DOHH2 (cell line): ENCODE data around the gene COMMD9.

Source experiments
- H3F3A ChIP-seq: fragments of 200-600 bp; sonication (generic), shearing (Covaris generic); 2 replicates; pipeline ENCODE4 v1.6.0; 2016; ENCODE audit warnings: antibody characterized with exemption, mild to moderate bottlenecking; ENCODE audit not compliant: control insufficient read depth, insufficient read depth
- H3K27ac ChIP-seq: fragments of 200-600 bp; sonication (generic); 2 replicates; pipeline ENCODE4 v1.5.1; 2014; ENCODE audit warnings: low read depth, mild to moderate bottlenecking, low read length, moderate library complexity
- H3K27me3 ChIP-seq: fragments of 200-600 bp; sonication (generic); 2 replicates; pipeline ENCODE4 v1.6.1; 2014; ENCODE audit warnings: mild to moderate bottlenecking, low read length, mixed read lengths; ENCODE audit not compliant: control insufficient read depth
- H3K36me3 ChIP-seq: fragments of 200-600 bp; sonication (generic); 2 replicates; pipeline ENCODE4 v1.6.1; 2014; ENCODE audit warnings: mild to moderate bottlenecking, low read length, moderate library complexity, mixed read lengths; ENCODE audit not compliant: control insufficient read depth
- H3K4me1 ChIP-seq: fragments of 200-600 bp; sonication (generic); 2 replicates; pipeline ENCODE4 v1.6.1; 2014; ENCODE audit warnings: mild to moderate bottlenecking, low read length, mixed read lengths; ENCODE audit not compliant: control insufficient read depth
- H3K4me2 ChIP-seq: fragments of 200-600 bp; sonication (generic); 2 replicates; pipeline ENCODE4 v1.6.0; 2014; ENCODE audit warnings: mild to moderate bottlenecking, low read length, moderate library complexity
- H3K4me3 ChIP-seq: fragments of 200-600 bp; sonication (generic); 2 replicates; pipeline ENCODE4 v1.5.1; 2014; ENCODE audit warnings: mild to moderate bottlenecking, low read length, mixed read lengths
- H3K79me2 ChIP-seq: fragments of 200-600 bp; sonication (generic); 2 replicates; pipeline ENCODE4 v1.6.1; 2014; ENCODE audit warnings: mild to moderate bottlenecking, low read length, mixed read lengths; ENCODE audit not compliant: control insufficient read depth
- H3K9me2 ChIP-seq: fragments of 200-600 bp; sonication (generic); replicated peaks from 2 replicates; pipeline ENCODE4 v1.6.1; 2014; ENCODE audit warnings: mild to moderate bottlenecking, low read length, mixed read lengths; ENCODE audit not compliant: control insufficient read depth
- H3K9me3 ChIP-seq: fragments of 200-600 bp; sonication (generic); 2 replicates; pipeline ENCODE4 v1.6.1; 2014; ENCODE audit warnings: antibody characterized with exemption, low read length, mixed read lengths; ENCODE audit not compliant: control insufficient read depth, insufficient read depth
- H4K20me1 ChIP-seq: fragments of 200-600 bp; sonication (generic); 2 replicates; pipeline ENCODE4 v1.6.0; 2014; ENCODE audit warnings: low read depth, mild to moderate bottlenecking, antibody characterized with exemption, low read length, moderate library complexity; ENCODE audit not compliant: control insufficient read depth, insufficient read depth
- EZH2phosphoT487 ChIP-seq: fragments of 200-600 bp; sonication (generic); IDR thresholded peaks from 2 replicates; pipeline ENCODE4 v1.6.1; 2017; ENCODE audit warnings: borderline replicate concordance, mild to moderate bottlenecking, antibody characterized with exemption, low read length, moderate library complexity, mixed read lengths
- TF ChIP-seq, protein P1 (sequence below): fragments of 200-600 bp; sonication (generic); IDR thresholded peaks from one replicate; pipeline ENCODE4 v1.5.1; 2014; ENCODE audit warnings: antibody characterized with exemption, mild to moderate bottlenecking, low read depth, low read length; ENCODE audit not compliant: poor library complexity, severe bottlenecking

Gene COMMD9

GRCh38 chr11:36229091-36229705 lies 60.0 kb downstream of the COMMD9 start:
- no peak for TF ChIP-seq EZH2phosphoT487
- TF ChIP-seq, protein P1, sequence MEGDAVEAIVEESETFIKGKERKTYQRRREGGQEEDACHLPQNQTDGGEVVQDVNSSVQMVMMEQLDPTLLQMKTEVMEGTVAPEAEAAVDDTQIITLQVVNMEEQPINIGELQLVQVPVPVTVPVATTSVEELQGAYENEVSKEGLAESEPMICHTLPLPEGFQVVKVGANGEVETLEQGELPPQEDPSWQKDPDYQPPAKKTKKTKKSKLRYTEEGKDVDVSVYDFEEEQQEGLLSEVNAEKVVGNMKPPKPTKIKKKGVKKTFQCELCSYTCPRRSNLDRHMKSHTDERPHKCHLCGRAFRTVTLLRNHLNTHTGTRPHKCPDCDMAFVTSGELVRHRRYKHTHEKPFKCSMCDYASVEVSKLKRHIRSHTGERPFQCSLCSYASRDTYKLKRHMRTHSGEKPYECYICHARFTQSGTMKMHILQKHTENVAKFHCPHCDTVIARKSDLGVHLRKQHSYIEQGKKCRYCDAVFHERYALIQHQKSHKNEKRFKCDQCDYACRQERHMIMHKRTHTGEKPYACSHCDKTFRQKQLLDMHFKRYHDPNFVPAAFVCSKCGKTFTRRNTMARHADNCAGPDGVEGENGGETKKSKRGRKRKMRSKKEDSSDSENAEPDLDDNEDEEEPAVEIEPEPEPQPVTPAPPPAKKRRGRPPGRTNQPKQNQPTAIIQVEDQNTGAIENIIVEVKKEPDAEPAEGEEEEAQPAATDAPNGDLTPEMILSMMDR, result no peak
- Histone ChIP-seq H3F3A (no peaks in the 10 kb centered on the region), H3K36me3 (no peaks in the 10 kb centered on the region), H4K20me1 (no peaks in the 10 kb centered on the region), H3K79me2 (no peaks in the 10 kb centered on the region), H3K4me1 (no peaks in the 10 kb centered on the region), H3K27ac (no peak overlapping the region), H3K27me3 (no peaks in the 10 kb centered on the region), H3K9me2 (no peaks in the 10 kb centered on the region), H3K4me2 (no peak overlapping the region), H3K4me3 (no peak overlapping the region), H3K9me3 (no peaks in the 10 kb centered on the region)

DNA sequence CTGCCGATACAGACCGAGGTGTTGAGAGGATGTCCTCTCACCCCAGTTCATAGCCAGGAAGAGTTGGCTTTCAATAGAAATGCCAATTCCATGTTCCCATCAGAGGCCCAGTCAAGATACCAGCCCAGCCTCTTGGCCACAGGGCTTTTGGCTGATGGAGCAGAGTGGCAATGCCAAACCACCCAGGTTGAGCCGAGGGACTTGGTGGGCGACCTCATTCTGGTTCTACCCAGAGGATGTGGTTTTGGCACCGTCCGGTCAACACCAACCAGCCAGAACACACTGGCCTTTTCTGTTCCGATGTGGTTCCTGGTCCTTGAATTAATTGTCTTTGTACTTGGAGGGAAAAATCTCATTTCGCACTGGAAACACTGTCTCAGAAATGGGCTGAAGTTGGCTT lies 60.5 kb downstream of the COMMD9 start:
- no peaks in the 10 kb centered on the region for H3K27me3 ChIP-seq
- H3F3A ChIP-seq, result no peaks in the 10 kb centered on the region
- no peaks in the 10 kb centered on the region for H3K9me3 ChIP-seq
- H4K20me1 ChIP-seq, result no peaks in the 10 kb centered on the region
- H3K4me2 ChIP-seq, result no peak overlapping the region
- H3K4me1 ChIP-seq, result no peaks in the 10 kb centered on the region
- H3K36me3 ChIP-seq, result no peaks in the 10 kb centered on the region
- no peaks in the 10 kb centered on the region for H3K9me2 ChIP-seq
- H3K79me2 ChIP-seq, result no peaks in the 10 kb centered on the region
- no peak for TF ChIP-seq EZH2phosphoT487
- TF ChIP-seq, protein P1, result no peak
- H3K27ac ChIP-seq, result no peak overlapping the region
- H3K4me3 ChIP-seq, result no peak overlapping the region

DNA sequence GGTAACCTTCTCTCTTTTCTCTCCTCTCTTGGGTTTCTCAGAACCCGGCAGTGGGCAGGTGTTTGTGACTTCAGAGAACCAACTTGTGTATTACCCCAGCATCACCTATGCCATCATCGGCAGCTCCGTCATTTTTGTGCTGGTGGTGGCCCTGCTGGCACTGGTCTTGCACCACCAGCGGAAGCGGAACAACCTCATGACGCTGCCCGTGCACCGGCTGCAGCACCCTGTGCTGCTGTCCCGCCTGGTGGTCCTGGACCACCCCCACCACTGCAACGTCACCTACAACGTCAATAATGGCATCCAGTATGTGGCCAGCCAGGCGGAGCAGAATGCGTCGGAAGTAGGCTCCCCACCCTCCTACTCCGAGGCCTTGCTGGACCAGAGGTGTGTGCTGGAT lies 62.2 kb downstream of the COMMD9 start:
- no peak overlapping the region for H3K4me2 ChIP-seq
- H4K20me1 ChIP-seq, result no peaks in the 10 kb centered on the region
- H3K79me2 ChIP-seq, result no peaks in the 10 kb centered on the region
- H3K27ac ChIP-seq, result no peak overlapping the region
- H3K4me3 ChIP-seq, result no peak overlapping the region
- H3K36me3 ChIP-seq, result no peaks in the 10 kb centered on the region
- no peaks in the 10 kb centered on the region for H3K9me2 ChIP-seq
- no peaks in the 10 kb centered on the region for H3K4me1 ChIP-seq
- no peaks in the 10 kb centered on the region for H3K9me3 ChIP-seq
- no peak for TF ChIP-seq EZH2phosphoT487
- TF ChIP-seq, protein P1, result no peak
- no peaks in the 10 kb centered on the region for H3K27me3 ChIP-seq
- H3F3A ChIP-seq, result no peaks in the 10 kb centered on the region
